KMS-11 (cell line): ENCODE data around the gene FUT9.

Experiments
- H2AFZ ChIP-seq: fragments of 200-600 bp; sonication (generic); 2 replicates; pipeline ENCODE4 v1.6.1; 2016; ENCODE audit warnings: antibody characterized with exemption, mixed run types, low read depth
- H3K27ac ChIP-seq: fragments of 200-600 bp; sonication (generic); 2 replicates; pipeline ENCODE4 v1.6.1; 2016; ENCODE audit warnings: mild to moderate bottlenecking, mixed run types
- H3K27me3 ChIP-seq: fragments of 200-600 bp; sonication (generic); 2 replicates; pipeline ENCODE4 v1.6.1; 2017; ENCODE audit warnings: mild to moderate bottlenecking, low read depth, mixed run types, moderate library complexity; ENCODE audit not compliant: insufficient read depth
- H3K36me3 ChIP-seq: fragments of 200-600 bp; sonication (generic); 2 replicates; pipeline ENCODE4 v1.6.1; 2017; ENCODE audit warnings: mild to moderate bottlenecking, mixed run types; ENCODE audit not compliant: insufficient read depth
- H3K4me1 ChIP-seq: fragments of 200-600 bp; sonication (generic); 2 replicates; pipeline ENCODE4 v1.6.1; 2016; ENCODE audit warnings: mild to moderate bottlenecking, low read depth, mixed run types; ENCODE audit not compliant: poor library complexity, severe bottlenecking
- H3K4me2 ChIP-seq: fragments of 200-600 bp; sonication (generic); 2 replicates; pipeline ENCODE4 v1.7.0; 2016; ENCODE audit warnings: mild to moderate bottlenecking, mixed run types
- H3K4me3 ChIP-seq: fragments of 200-600 bp; sonication (generic); IDR thresholded peaks from 2 replicates; pipeline ENCODE4 v1.6.1; 2017; ENCODE audit warnings: low read depth, low read length, mixed read lengths; ENCODE audit not compliant: insufficient read depth
- H3K79me2 ChIP-seq: fragments of 200-600 bp; sonication (generic); 2 replicates; pipeline ENCODE4 v1.6.1; 2016; ENCODE audit warnings: low read depth, mixed run types; ENCODE audit not compliant: insufficient read depth
- H3K9ac ChIP-seq: fragments of 200-600 bp; sonication (generic); 2 replicates; pipeline ENCODE4 v1.6.1; 2016; ENCODE audit warnings: mild to moderate bottlenecking, mixed run types
- H4K20me1 ChIP-seq: fragments of 200-600 bp; sonication (generic); 2 replicates; pipeline ENCODE4 v1.6.1; 2016; ENCODE audit warnings: mild to moderate bottlenecking, mixed run types; ENCODE audit not compliant: insufficient read depth
- TF ChIP-seq, protein P1 (sequence below): fragments of 200-600 bp; sonication (generic); conservative IDR thresholded peaks from 2 replicates; pipeline ENCODE4 v1.6.1; 2017; ENCODE audit warnings: low read depth, mild to moderate bottlenecking, antibody characterized with exemption, low read length, moderate library complexity, mixed read lengths

Gene FUT9

DNA sequence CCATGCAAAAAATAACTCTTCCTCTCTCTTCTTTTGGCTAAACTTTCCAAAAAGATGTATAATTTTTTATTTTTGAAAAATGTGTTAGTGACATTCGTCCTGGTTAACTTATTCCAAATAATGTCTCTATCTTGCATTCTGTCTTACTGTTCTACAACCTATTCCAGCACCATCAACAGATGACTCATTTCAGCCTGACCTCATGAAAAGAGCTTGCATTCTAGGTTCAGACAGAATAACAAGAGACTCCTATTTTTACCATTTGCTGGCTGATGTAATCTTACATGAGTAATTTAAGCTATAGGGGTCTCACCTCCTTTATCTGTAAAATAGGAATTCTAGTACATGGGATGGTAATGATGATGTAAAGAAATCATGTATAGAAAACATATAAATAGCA lies 109.0 kb downstream of the FUT9 start:
- H3K9ac ChIP-seq = no peak overlapping the region
- H2AFZ ChIP-seq = no peak overlapping the region
- TF ChIP-seq, protein P1, sequence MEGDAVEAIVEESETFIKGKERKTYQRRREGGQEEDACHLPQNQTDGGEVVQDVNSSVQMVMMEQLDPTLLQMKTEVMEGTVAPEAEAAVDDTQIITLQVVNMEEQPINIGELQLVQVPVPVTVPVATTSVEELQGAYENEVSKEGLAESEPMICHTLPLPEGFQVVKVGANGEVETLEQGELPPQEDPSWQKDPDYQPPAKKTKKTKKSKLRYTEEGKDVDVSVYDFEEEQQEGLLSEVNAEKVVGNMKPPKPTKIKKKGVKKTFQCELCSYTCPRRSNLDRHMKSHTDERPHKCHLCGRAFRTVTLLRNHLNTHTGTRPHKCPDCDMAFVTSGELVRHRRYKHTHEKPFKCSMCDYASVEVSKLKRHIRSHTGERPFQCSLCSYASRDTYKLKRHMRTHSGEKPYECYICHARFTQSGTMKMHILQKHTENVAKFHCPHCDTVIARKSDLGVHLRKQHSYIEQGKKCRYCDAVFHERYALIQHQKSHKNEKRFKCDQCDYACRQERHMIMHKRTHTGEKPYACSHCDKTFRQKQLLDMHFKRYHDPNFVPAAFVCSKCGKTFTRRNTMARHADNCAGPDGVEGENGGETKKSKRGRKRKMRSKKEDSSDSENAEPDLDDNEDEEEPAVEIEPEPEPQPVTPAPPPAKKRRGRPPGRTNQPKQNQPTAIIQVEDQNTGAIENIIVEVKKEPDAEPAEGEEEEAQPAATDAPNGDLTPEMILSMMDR = no peak

DNA sequence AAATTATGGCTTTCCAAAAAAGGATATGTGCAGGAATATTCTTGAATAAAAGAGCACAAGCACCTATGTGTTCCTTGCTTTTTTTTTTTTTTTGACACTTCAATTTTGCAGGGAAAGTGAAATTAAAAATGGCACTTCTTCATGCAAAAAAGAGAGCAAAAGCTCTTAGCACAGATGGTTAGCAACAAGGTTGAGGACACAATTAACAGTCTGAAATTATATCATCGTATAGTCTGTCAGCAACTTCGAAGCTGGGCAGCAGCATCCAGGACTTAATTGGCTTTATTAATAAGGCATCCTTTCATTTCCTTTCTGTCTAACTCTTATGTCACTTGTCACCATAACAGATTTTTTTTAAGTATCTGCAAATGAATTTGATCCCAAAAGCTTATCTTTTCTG lies 122.6 kb downstream of the FUT9 start:
- no peak overlapping the region for H2AFZ ChIP-seq
- no peaks in the 10 kb centered on the region for H3K4me1 ChIP-seq
- H3K27ac ChIP-seq = no peak overlapping the region
- no peak overlapping the region for H3K4me2 ChIP-seq
- H3K36me3 ChIP-seq = no peaks in the 10 kb centered on the region
- H3K27me3 ChIP-seq = no peaks in the 10 kb centered on the region
- TF ChIP-seq, protein P1 = no peak
- no peak overlapping the region for H3K4me3 ChIP-seq
- H3K9ac ChIP-seq = no peak overlapping the region
- no peaks in the 10 kb centered on the region for H4K20me1 ChIP-seq
- H3K79me2 ChIP-seq = no peaks in the 10 kb centered on the region

More for the DNA sequence above, 109.0 kb downstream of the FUT9 start:
- H3K4me3 ChIP-seq = no peak overlapping the region
- no peaks in the 10 kb centered on the region for H3K27me3 ChIP-seq
- no peaks in the 10 kb centered on the region for H4K20me1 ChIP-seq
- no peaks in the 10 kb centered on the region for H3K4me1 ChIP-seq
- H3K27ac ChIP-seq = no peak overlapping the region
- no peaks in the 10 kb centered on the region for H3K36me3 ChIP-seq
- no peaks in the 10 kb centered on the region for H3K79me2 ChIP-seq
- H3K4me2 ChIP-seq = no peak overlapping the region

DNA sequence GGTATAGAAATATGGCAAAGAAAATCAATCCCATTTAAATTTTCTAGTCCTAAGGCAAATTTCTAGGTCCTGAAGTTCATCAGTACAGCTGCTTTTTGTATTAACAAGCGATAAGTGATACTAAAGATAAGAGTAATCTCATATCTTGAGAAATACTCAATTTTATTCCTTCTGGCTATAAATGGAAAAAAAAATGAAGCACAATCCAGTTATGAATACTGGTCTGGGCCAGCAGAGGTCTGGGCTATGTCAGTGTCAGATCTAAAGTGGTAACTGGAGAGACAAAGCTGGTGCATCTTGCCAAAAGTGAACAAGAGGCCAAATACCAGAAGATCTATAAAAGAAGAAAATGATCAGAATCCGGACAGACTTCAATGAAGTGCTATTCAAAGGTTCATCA lies 126.4 kb downstream of the FUT9 start:
- no peak overlapping the region for H3K27ac ChIP-seq
- no peak overlapping the region for H3K4me2 ChIP-seq
- H3K27me3 ChIP-seq = no peaks in the 10 kb centered on the region
- no peak overlapping the region for H3K9ac ChIP-seq
- H3K4me1 ChIP-seq = no peaks in the 10 kb centered on the region
- H3K4me3 ChIP-seq = no peak overlapping the region
- H4K20me1 ChIP-seq = no peaks in the 10 kb centered on the region
- TF ChIP-seq, protein P1 = no peak
- H2AFZ ChIP-seq = no peak overlapping the region
- H3K36me3 ChIP-seq = no peaks in the 10 kb centered on the region
- no peaks in the 10 kb centered on the region for H3K79me2 ChIP-seq

DNA sequence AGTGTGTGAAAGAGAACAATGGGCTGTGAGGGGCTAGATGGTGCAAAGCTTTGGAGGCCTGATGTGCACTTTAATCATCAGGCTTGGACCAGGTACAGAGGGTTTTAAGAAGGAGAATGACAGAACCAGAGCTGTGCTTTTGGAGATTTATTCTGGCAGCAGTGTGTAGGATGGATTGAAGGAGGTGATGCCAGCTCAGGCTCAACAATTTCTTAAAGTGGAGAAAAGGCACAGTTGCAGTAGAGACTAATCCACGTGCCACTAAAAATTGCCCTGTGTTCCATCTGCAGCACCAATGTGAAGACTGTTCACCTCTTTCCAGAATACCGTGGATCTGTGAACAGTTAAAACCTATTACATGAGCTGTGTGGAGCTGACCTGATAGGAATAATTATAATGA lies 134.7 kb downstream of the FUT9 start:
- Histone ChIP-seq H3K4me2 (no peak overlapping the region), H3K4me1 (no peaks in the 10 kb centered on the region), H4K20me1 (no peaks in the 10 kb centered on the region), H3K36me3 (no peaks in the 10 kb centered on the region), H3K27me3 (no peaks in the 10 kb centered on the region), H3K79me2 (no peaks in the 10 kb centered on the region), H3K9ac (no peak overlapping the region), H3K4me3 (no peak overlapping the region), H2AFZ (no peak overlapping the region), H3K27ac (no peak overlapping the region)
- TF ChIP-seq, protein P1 = no peak
